ENCODE results near the gene ASAP2.

GRCh38 chr2:9269295-9269694 is 62.7 kb downstream of the ASAP2 start:
- no peak for TF ChIP-seq POLR2AphosphoS5 (IDR thresholded peaks at IDR 0.05; ENCODE audit: low read depth, low read length)
- no peak for TF ChIP-seq POLR2A (IDR thresholded peaks at IDR 0.05; ENCODE audit: low read depth, low read length)
- no peak for TF ChIP-seq TAF1 (IDR thresholded peaks at IDR 0.05; ENCODE audit: borderline replicate concordance, low read depth, low read length)
